GM12801 (cell line): ENCODE measurements around the gene MAP7D1.

Source experiments
- CTCF ChIP-seq: IDR thresholded peaks from one replicate; pipeline ENCODE4 v1.5.1; 2011; ENCODE audit warnings: control low read depth; ENCODE audit not compliant: insufficient read length; ENCODE audit errors: extremely low read depth

Gene MAP7D1

GRCh38 chr1:36204347-36204909 lies 48.5 kb downstream of the MAP7D1 start:
- no peak for TF ChIP-seq CTCF

- no peak for TF ChIP-seq CTCF
These were observed 50.4 kb downstream of the MAP7D1 start for GRCh38 chr1:36206323-36206858.

- no peak for TF ChIP-seq CTCF
These were observed 51.4 kb downstream of the MAP7D1 start for GRCh38 chr1:36207339-36207738.

- no peak for TF ChIP-seq CTCF
These were observed 53.2 kb downstream of the MAP7D1 start for GRCh38 chr1:36208978-36209703.

GRCh38 chr1:36211307-36211706 lies 55.3 kb downstream of the MAP7D1 start:
- TF ChIP-seq CTCF, result no peak

GRCh38 chr1:36211841-36212240 lies 55.9 kb downstream of the MAP7D1 start:
- TF ChIP-seq CTCF, result no peak

GRCh38 chr1:36212782-36213181 lies 56.8 kb downstream of the MAP7D1 start:
- no peak for TF ChIP-seq CTCF
